H1 (cell line): ENCODE results near the gene SMIM29. TPM values are rescaled to one million over a fixed set of nuclear protein-coding genes. Genes with fewer than 3 reads are reported as not detected.

Experiments used
- CTCF ChIA-PET: fragments of 300-600 bp; sonication (Branson Sonifier 250); formaldehyde crosslinking; loops from one replicate; lab custom pipeline; 2021; ENCODE audit not compliant: partially characterized antibody; lab: Charles Lee
- POLR2A ChIA-PET: fragments of 300-600 bp; sonication (Branson Sonifier 250); formaldehyde crosslinking; loops from one replicate; lab custom pipeline; 2021; ENCODE audit warnings: inconsistent platforms; ENCODE audit not compliant: partially characterized antibody; lab: Charles Lee
- DNase-seq, 2 experiments: peaks; one replicate each; pipeline versions ENCODE4 v3.0.0 to v3.0.0-alpha.2; 2010 to 2022; ENCODE audit warnings: low spot score in 2 of 2, low read depth in 1 of 2, mixed read lengths in 1 of 2
- FAIRE-seq: peaks from 2 replicates; lab custom pipeline; 2011; peaks lifted over from hg19 to GRCh38; lab: Jason Lieb, UNC
- H2AFZ ChIP-seq: 2 replicates; pipeline ENCODE4 v1.8.1; 2012; ENCODE audit warnings: low read length, inconsistent platforms
- H2AK5ac ChIP-seq: 2 replicates; pipeline ENCODE4 v1.6.1; 2013; ENCODE audit warnings: low read depth, low read length
- H2BK120ac ChIP-seq: replicated peaks from 2 replicates; pipeline ENCODE3; 2013; ENCODE audit warnings: low read depth, low read length, inconsistent platforms
- H2BK12ac ChIP-seq: 2 replicates; pipeline ENCODE4 v1.6.1; 2013; ENCODE audit warnings: low read depth, low read length
- H2BK15ac ChIP-seq: 2 replicates; pipeline ENCODE4 v1.6.1; 2013; ENCODE audit warnings: low read length
- H2BK20ac ChIP-seq: 2 replicates; pipeline ENCODE4 v1.6.1; 2013; ENCODE audit warnings: low read length
- H2BK5ac ChIP-seq: 2 replicates; pipeline ENCODE4 v1.6.1; 2013; ENCODE audit warnings: low read depth, low read length
- H3K14ac ChIP-seq: 2 replicates; pipeline ENCODE4 v1.6.1; 2013; ENCODE audit warnings: inconsistent platforms; ENCODE audit not compliant: insufficient read length
- H3K18ac ChIP-seq: 2 replicates; pipeline ENCODE4 v1.6.1; 2013; ENCODE audit warnings: low read length; ENCODE audit errors: extremely low read depth
- H3K23ac ChIP-seq: 2 replicates; pipeline ENCODE4 v1.6.1; 2013; ENCODE audit warnings: inconsistent platforms; ENCODE audit not compliant: insufficient read length
- H3K23me2 ChIP-seq: 2 replicates; pipeline ENCODE4 v1.6.1; 2013; ENCODE audit warnings: low read depth, low read length
- H3K27ac ChIP-seq: 2 replicates; pipeline ENCODE4 v1.6.1; 2011; ENCODE audit warnings: low read depth, low read length, inconsistent platforms
- H3K27me3 ChIP-seq, 4 experiments: replicated peaks in 1 of 4; 1 replicate in 1 of 4; 2 replicates in 3 of 4; pipeline versions ENCODE4 v1.6.1 to v1.8.1; 2011 to 2013; ENCODE audit warnings: low read length in 3 of 4, mild to moderate bottlenecking in 3 of 4, inconsistent platforms in 2 of 4, mixed read lengths in 2 of 4, moderate library complexity in 1 of 4; ENCODE audit not compliant: control insufficient read depth in 3 of 4, insufficient read depth in 3 of 4; ENCODE audit errors: extremely low read depth in 1 of 4
- H3K36me3 ChIP-seq, 4 experiments: 2 replicates each; pipeline versions ENCODE4 v1.6.1 to v1.8.1; 2011 to 2013; ENCODE audit warnings: mild to moderate bottlenecking in 4 of 4, low read length in 3 of 4, moderate library complexity in 2 of 4, control low read depth in 1 of 4, inconsistent platforms in 1 of 4; ENCODE audit not compliant: insufficient read depth in 4 of 4, control insufficient read depth in 2 of 4
- H3K4ac ChIP-seq: replicated peaks from 2 replicates; pipeline ENCODE3; 2013; ENCODE audit warnings: low read length, low read depth, mixed read lengths, inconsistent platforms; ENCODE audit not compliant: insufficient read length
- H3K4me1 ChIP-seq, 4 experiments: replicated peaks in 1 of 4; 1 replicate in 1 of 4; 2 replicates in 3 of 4; pipeline versions ENCODE4 v1.6.1 to v1.8.1; 2011 to 2013; ENCODE audit warnings: low read length in 3 of 4, inconsistent platforms in 2 of 4, mixed read lengths in 1 of 4; ENCODE audit not compliant: insufficient read depth in 4 of 4, control insufficient read depth in 3 of 4
- H3K4me2 ChIP-seq, 2 experiments: 2 replicates each; pipeline versions ENCODE4 v1.6.1 to v1.8.1; 2011 to 2013; ENCODE audit warnings: low read depth in 2 of 2, low read length in 2 of 2, control low read depth in 1 of 2, inconsistent platforms in 1 of 2, mild to moderate bottlenecking in 1 of 2; ENCODE audit not compliant: insufficient read depth in 1 of 2
- H3K4me3 ChIP-seq, 4 experiments: fragments of 200-600, 300-600 bp in 1 of 4; sonication (generic), shearing (Covaris generic), sonication (Bioruptor Twin) in 1 of 4; 2 replicates each; pipeline versions ENCODE4 v1.5.1 to v1.8.1; 2011 to 2016; ENCODE audit warnings: low read length in 4 of 4, low read depth in 3 of 4, control low read depth in 2 of 4, inconsistent platforms in 2 of 4, mild to moderate bottlenecking in 2 of 4, mixed read lengths in 1 of 4, moderate library complexity in 1 of 4; ENCODE audit not compliant: insufficient read depth in 2 of 4; ENCODE audit errors: extremely low read depth in 1 of 4
- H3K56ac ChIP-seq: replicated peaks from 2 replicates; pipeline ENCODE3; 2013; ENCODE audit warnings: low read depth, mild to moderate bottlenecking, mixed read lengths, low read length, inconsistent platforms; ENCODE audit not compliant: insufficient read length
- H3K79me1 ChIP-seq: 2 replicates; pipeline ENCODE4 v1.6.1; 2013; ENCODE audit warnings: low read depth, low read length, control low read depth
- H3K79me2 ChIP-seq, 2 experiments: 2 replicates each; pipeline versions ENCODE4 v1.6.1 to v1.8.1; 2012 to 2013; ENCODE audit warnings: low read length in 2 of 2, mild to moderate bottlenecking in 2 of 2, inconsistent platforms in 1 of 2; ENCODE audit not compliant: insufficient read depth in 2 of 2, control insufficient read depth in 1 of 2
- H3K9ac ChIP-seq, 4 experiments: replicated peaks in 1 of 4; 1 replicate in 1 of 4; 2 replicates in 3 of 4; pipeline versions ENCODE4 v1.6.1 to v1.8.1; 2011 to 2013; ENCODE audit warnings: low read depth in 3 of 4, low read length in 3 of 4, control low read depth in 2 of 4, mild to moderate bottlenecking in 2 of 4, moderate library complexity in 2 of 4, inconsistent platforms in 1 of 4; ENCODE audit errors: extremely low read depth in 1 of 4
- H3K9me3 ChIP-seq, 2 experiments: 2 replicates each; pipeline versions ENCODE4 v1.6.1 to v1.8.1; 2012 to 2013; ENCODE audit warnings: mild to moderate bottlenecking in 2 of 2, moderate library complexity in 2 of 2, control low read depth in 1 of 2, inconsistent platforms in 1 of 2, low read depth in 1 of 2, low read length in 1 of 2, mixed read lengths in 1 of 2; ENCODE audit not compliant: insufficient read depth in 2 of 2
- H4K20me1 ChIP-seq, 2 experiments: replicated peaks in 1 of 2; 2 replicates each; pipeline versions ENCODE3 to v1.8.1; 2011 to 2013; ENCODE audit warnings: inconsistent platforms in 2 of 2, low read length in 2 of 2, mild to moderate bottlenecking in 1 of 2; ENCODE audit not compliant: insufficient read depth in 2 of 2, control insufficient read depth in 1 of 2
- H4K5ac ChIP-seq: 2 replicates; pipeline ENCODE4 v1.6.1; 2013; ENCODE audit warnings: low read length, low read depth, mixed read lengths, inconsistent platforms; ENCODE audit not compliant: insufficient read length
- H4K8ac ChIP-seq: 2 replicates; pipeline ENCODE4 v1.8.0; 2013; ENCODE audit warnings: mild to moderate bottlenecking, moderate library complexity, low read length, inconsistent platforms; ENCODE audit not compliant: insufficient read depth; ENCODE audit errors: extremely low read depth
- H4K91ac ChIP-seq: replicated peaks from 2 replicates; pipeline ENCODE3; 2013; ENCODE audit warnings: low read length, mixed read lengths, inconsistent platforms; ENCODE audit not compliant: insufficient read length
- ASH2L ChIP-seq: fragments of 200-600, 300-600 bp; sonication (generic); IDR thresholded peaks from one replicate; pipeline ENCODE4 v1.7.1; 2017; ENCODE audit warnings: low read length
- BACH1 ChIP-seq: IDR thresholded peaks from 2 replicates; pipeline ENCODE4 v1.6.1; 2012; ENCODE audit warnings: low read length, improper control_type of control experiment
- BCL11A ChIP-seq, 2 experiments: IDR thresholded peaks; one replicate each; pipeline ENCODE4 v1.6.1; 2011; ENCODE audit warnings: low read depth in 2 of 2, low read length in 2 of 2, mild to moderate bottlenecking in 2 of 2
- BRCA1 ChIP-seq: IDR thresholded peaks from 2 replicates; pipeline ENCODE4 v1.6.1; 2012; ENCODE audit warnings: low read depth, low read length, improper control_type of control experiment
- CHD2 ChIP-seq: IDR thresholded peaks from 2 replicates; pipeline ENCODE4 v1.6.1; 2012; ENCODE audit warnings: low read length, improper control_type of control experiment
- CREB1 ChIP-seq: IDR thresholded peaks from 2 replicates; pipeline ENCODE4 v1.6.1; 2012; ENCODE audit warnings: inconsistent platforms
- EP300 ChIP-seq, 2 experiments: IDR thresholded peaks; 1 replicate in 1 of 2; 2 replicates in 1 of 2; pipeline ENCODE4 v1.6.1; 2011 to 2012; ENCODE audit warnings: low read depth in 2 of 2, low read length in 2 of 2, mild to moderate bottlenecking in 2 of 2, borderline replicate concordance in 1 of 2, inconsistent platforms in 1 of 2, moderate library complexity in 1 of 2
- JUN ChIP-seq: IDR thresholded peaks from 2 replicates; pipeline ENCODE4 v1.6.1; 2011; ENCODE audit warnings: low read depth, mild to moderate bottlenecking, improper control_type of control experiment, low read length
- KDM1A ChIP-seq: fragments of 200-600, 300-600 bp; sonication (generic); IDR thresholded peaks from 2 replicates; pipeline ENCODE4 v1.7.1; 2016; ENCODE audit warnings: mild to moderate bottlenecking, low read length, borderline replicate concordance
- POLR2A ChIP-seq, 2 experiments: IDR thresholded peaks; 1 replicate in 1 of 2; 2 replicates in 1 of 2; pipeline ENCODE4 v1.6.1; 2011; ENCODE audit warnings: low read depth in 2 of 2, low read length in 2 of 2, mild to moderate bottlenecking in 2 of 2; ENCODE audit errors: control extremely low read depth in 1 of 2
- RAD21 ChIP-seq, 2 experiments: IDR thresholded peaks in 1 of 2; conservative IDR thresholded peaks in 1 of 2; 2 replicates each; pipeline ENCODE4 v1.6.1; 2011; ENCODE audit warnings: low read depth in 2 of 2, low read length in 2 of 2, improper control_type of control experiment in 1 of 2, inconsistent platforms in 1 of 2, mild to moderate bottlenecking in 1 of 2, moderate library complexity in 1 of 2
- RBBP5 ChIP-seq: IDR thresholded peaks from 2 replicates; pipeline ENCODE4 v1.7.1; 2012; ENCODE audit warnings: low read depth, mild to moderate bottlenecking, inconsistent platforms, low read length, moderate library complexity, borderline replicate concordance
- SIRT6 ChIP-seq: IDR thresholded peaks from one replicate; pipeline ENCODE4 v1.7.1; 2012; ENCODE audit warnings: low read length, inconsistent platforms
- TBP ChIP-seq: IDR thresholded peaks from 2 replicates; pipeline ENCODE4 v1.6.1; 2011; ENCODE audit warnings: low read depth, low read length, improper control_type of control experiment
- YY1 ChIP-seq: IDR thresholded peaks from 2 replicates; pipeline ENCODE4 v1.6.1; 2011; ENCODE audit warnings: low read depth, mild to moderate bottlenecking, low read length
- WGBS, 2 experiments: shearing (Covaris generic) in 1 of 2; methylation state at CpG; one replicate each; pipeline versions ENCODE4 v1.1.6 to v1.1.7; 2013 to 2015; ENCODE audit warnings: low lambda C conversion rate in 2 of 2, mixed read lengths in 2 of 2, inconsistent platforms in 1 of 2, low coverage in 1 of 2, missing lambda C conversion rate in 1 of 2; ENCODE audit not compliant: insufficient replicate concordance in 2 of 2, insufficient coverage in 1 of 2, insufficient read length in 1 of 2; ENCODE audit errors: extremely low coverage in 1 of 2, missing lambda C conversion rate in 1 of 2; 5-methylcytosine and 5-hydroxymethylcytosine counted together
- polyA plus RNA-seq, 7 experiments: library from polyadenylated mRNA; depleted of rRNA in 3 of 7; stranded (reverse) in 5 of 7; unstranded in 2 of 7; fragments of >200 nt in 5 of 7; fragments of 200-250 nt in 2 of 7; gene quantifications; 1 replicate in 5 of 7; 2 replicates in 1 of 7; 4 replicates in 1 of 7; pipeline versions ENCODE4 v1.2.1 to v1.2.3, GENCODE V29; 2011 to 2013; ENCODE audit warnings: missing spikeins in 2 of 7, mixed read lengths in 2 of 7
- total RNA-seq: library from RNA; stranded (reverse); fragmentation: NEBNext Ultra II Directional; extraction: Animal tissue kit (Norgen Biotek cat#: 25700); gene quantifications from 2 replicates; pipeline ENCODE4 v1.2.1, GENCODE V29; 2021

Gene SMIM29
- total and polyA plus RNA-seq, 2 of the 8 experiments (the other 6 are each of a cell fraction or from before 2014, with no cell fraction given) = 7.0 to 22.4 TPM

DNA sequence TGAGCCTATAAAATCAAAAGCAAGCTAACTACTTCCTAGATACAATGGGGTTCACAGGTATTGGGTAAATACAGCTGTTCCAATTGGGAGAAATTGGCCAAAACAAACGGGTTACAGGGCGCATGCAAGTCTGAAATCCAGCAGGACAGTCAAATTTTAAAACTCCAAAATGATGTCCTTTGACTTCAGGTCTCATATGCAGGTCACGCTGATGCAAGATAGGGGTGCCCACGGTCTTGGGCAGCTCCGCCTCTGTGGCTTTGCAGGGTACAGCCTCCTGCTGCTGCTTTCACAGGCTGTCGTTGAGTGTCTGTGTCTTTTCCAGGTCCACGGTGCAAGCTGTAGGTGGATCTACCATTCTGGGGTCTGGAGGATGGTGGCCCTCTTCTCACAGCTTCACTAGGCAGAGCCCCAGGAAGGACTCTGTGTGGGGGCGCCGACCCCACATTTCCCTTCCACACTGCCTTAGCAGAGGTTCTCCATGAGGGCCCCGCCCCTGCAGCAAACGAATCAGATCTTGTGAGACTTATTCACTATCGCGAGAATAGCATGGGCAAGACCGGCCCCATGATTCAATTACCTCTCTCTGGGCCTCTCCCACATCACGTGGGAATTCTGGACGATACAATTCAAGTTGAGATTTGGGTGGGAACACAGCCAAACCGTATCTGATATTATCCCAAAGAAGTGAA, 11.9 kb upstream of the SMIM29 start:
- no peak for DNase-seq
- Histone ChIP-seq H2AFZ (no peak overlapping the region), H3K27ac (no peak overlapping the region), H3K23me2 (no peaks in the 10 kb centered on the region), H3K4me2 (no peak overlapping the region), H3K23ac (no peak overlapping the region), H4K5ac (no peak overlapping the region), H3K9me3 (peaks cover 0 to 6% of the 10 kb centered on the region in 2 experiments; a peak in 1 of 4 replicates), H2AK5ac (no peak overlapping the region), H2BK20ac (no peak overlapping the region), H3K56ac (no peak overlapping the region), H3K4ac (no peak overlapping the region), H2BK120ac (no peak overlapping the region), H2BK15ac (no peak overlapping the region), H2BK5ac (no peak overlapping the region), H3K4me3 (no peak overlapping the region), H2BK12ac (no peak overlapping the region), H4K91ac (no peak overlapping the region), H3K27me3 (no peaks in the 10 kb centered on the region), H3K18ac (no peak overlapping the region), H3K79me2 (no peaks in the 10 kb centered on the region), H3K36me3 (no peaks in the 10 kb centered on the region), H3K14ac (no peak overlapping the region), H4K20me1 (no peaks in the 10 kb centered on the region), H3K4me1 (no peaks in the 10 kb centered on the region), H3K79me1 (no peaks in the 10 kb centered on the region), H3K9ac (no peak overlapping the region), H4K8ac (no peak overlapping the region)
- ChIA-PET CTCF (interaction anchor here (0.6 to 2.2 kb wide), 2 partner anchors 11 to 112 kb away, joined by 3 to 7 read pairs; partner anchors contain the start of gene SMIM29), POLR2A (interaction anchor here (0.7 kb wide), 1 partner anchor 14 kb away, joined by 3 read pairs; no protein-coding TSS in a partner anchor)
- WGBS, 2 experiments = 85% methylated on average over 17 of the region's 17 CpGs; no CpG with 5 or more reads in 1 of the 2 experiments
- FAIRE-seq = no peak
- TF ChIP-seq BACH1 = no peak
- TF ChIP-seq KDM1A = no peak
- no peak for TF ChIP-seq BCL11A (IDR thresholded peaks at IDR 0.05; ENCODE audit: low read depth in 2 of 2, low read length in 2 of 2)
- TF ChIP-seq YY1 = no peak
- TF ChIP-seq RBBP5 = no peak
- TF ChIP-seq POLR2A (IDR thresholded peaks at IDR 0.05; ENCODE audit: control extremely low read depth in 1 of 2, low read depth in 2 of 2, low read length in 2 of 2) = no peak
- TF ChIP-seq CHD2 = no peak
- no peak for TF ChIP-seq ASH2L
- TF ChIP-seq CREB1 = no peak
- TF ChIP-seq EP300 (IDR thresholded peaks at IDR 0.05; ENCODE audit: borderline replicate concordance in 1 of 2, low read depth in 2 of 2, low read length in 2 of 2) = no peak
- TF ChIP-seq RAD21 (IDR thresholded peaks at IDR 0.05 in 1 of 2, conservative IDR thresholded peaks at IDR 0.05 in 1 of 2; ENCODE audit: low read depth in 2 of 2, low read length in 2 of 2) = no peak
- TF ChIP-seq BRCA1 = no peak
- TF ChIP-seq SIRT6 = no peak
- no peak for TF ChIP-seq JUN
- no peak for TF ChIP-seq TBP
